NCI-H69 (cell line): Measurements from ENCODE around the gene CIC.

Experiments
- DNase-seq: peaks from one replicate; lab custom pipeline; 2025; lab: John Stamatoyannopoulos, UW

CIC gene

DNA sequence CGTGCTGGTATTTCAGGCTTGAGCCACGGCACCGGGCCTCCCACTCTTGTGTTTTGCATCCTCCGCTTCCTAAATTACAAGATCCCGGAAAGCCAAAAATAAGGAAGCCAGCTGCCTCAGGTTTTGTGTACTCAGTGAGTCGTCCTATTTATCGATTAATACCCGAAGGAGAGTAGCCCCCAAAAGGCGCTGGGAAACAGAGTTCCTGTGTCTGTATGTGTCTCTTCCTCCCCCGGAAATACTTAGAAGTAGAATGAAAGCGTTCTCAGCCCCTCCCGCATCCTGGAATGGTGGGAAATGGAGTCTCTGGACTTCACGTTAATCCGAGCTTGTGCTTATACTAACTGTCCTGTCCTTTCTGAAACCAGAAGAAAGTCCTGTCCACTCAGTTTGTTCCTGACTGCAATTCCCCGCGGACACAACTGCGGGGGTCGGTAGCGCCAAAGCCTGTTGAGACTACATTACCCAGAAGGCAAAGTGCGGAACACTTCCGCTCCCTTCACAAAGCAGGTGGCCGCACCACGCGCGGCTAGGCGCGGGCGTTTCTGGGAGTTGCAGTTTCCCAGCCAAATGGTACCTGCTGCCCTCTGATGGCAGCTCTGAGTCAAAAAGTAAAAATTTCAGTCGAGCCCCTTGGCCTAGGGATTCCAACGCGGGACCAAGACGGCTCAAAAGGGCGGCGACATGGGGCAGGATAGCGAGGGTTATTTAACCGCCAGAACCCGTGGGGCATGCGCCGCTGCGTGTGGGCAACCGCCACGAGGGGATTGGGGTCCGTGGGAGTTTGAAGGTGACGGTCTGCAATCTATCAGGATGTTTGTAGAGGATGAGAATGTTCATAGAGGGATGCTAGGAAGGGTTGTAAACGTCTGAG is 24.5 kb upstream of the CIC start:
- peak; percentile 97 for DNase-seq

DNA sequence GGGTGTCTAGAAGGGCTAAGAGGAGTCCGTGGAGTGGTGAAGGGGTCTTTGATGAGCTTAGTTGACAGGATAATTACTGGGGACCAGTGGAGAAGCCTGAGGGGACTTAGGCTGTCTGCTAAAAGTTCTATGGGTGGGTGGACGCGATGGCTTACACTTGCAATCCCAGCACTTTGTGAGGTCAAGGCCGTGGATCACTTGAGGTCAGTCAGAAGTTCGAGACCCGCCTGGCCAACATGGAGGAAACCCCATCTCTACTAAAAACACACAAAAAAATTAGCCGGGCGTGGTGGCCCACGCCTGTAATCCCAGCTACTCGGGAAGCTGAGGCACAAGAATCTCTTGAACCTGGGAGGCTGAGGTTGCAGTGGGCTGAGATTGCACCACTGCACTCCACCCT is 23.8 kb upstream of the CIC start:
- DNase-seq = no peak

- peak; percentile 76 for DNase-seq
These were observed 22.7 kb upstream of the CIC start for GRCh38 chr19:42246143-42246921.

- DNase-seq = no peak
These were observed 22.0 kb upstream of the CIC start for GRCh38 chr19:42246922-42247639.

DNA sequence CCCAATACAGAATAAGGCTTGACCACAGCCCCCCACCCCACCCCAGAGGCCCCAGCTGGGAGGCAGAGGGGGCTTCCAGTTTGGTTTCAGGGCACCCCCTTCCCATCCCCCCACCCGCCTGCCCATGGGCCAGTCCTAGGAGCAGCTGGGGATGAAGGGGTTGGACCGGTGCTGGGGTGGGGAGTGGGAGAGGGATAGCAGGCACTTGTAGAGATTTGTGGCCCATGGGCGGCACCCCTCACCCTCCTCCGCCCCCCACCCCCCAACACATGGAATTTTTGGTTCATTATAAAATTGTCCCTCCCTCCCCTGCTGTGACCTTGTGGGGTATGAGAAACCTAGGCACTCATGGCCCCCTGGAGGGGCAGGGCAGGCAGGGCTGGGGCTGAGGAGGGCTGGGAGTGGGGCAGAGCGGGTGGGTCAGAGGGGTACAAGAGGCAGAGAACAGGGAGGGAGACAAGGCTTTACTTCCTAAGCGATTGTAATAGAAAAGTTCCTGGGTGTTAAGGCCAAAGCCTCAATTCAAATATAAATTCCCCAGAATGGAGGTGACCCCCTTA is 21.3 kb upstream of the CIC start:
- no peak for DNase-seq

DNA sequence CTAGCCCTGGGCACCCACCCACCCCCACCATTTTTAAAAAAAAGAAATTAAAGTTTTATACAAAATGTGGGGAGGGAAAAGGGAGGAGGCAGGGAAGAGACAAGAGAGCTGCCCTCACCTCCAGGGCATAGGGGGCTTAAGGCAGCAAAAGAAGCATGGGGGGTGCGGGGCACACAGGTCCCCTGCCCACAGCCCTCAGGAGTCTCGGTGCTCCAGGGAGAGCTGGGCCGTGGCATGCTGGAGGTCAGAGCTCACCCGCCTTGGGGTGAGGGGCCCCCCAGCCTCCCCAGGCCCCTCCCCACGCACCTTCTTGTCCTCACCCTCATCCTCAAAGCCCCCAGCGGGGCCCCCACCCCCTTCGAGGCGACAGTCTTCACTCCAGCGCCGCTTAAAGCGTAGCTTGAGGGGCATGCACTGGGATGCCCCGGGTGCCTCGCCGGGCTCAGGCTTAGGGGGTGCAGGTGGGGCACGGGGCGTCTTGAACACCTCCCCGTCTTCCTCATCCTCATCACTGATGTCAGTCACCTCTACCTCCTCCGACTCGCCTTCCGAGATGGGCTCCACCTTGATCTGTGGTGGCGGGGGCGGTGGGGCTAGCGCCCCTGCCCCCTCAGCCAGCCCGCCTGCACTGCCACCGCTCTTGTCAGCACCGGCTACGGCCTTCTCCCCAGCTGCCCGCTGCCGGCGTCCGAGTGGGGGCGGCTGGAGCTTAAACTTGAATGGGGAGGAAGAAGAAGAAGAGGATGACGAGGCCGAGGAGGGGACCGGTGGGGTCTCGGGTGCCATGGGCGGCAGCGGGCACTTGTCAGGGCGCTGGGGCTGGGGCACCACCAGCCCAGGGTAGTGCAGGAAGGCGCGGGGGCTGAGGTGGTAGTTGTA is 20.5 kb upstream of the CIC start:
- DNase-seq = no peak

- DNase-seq = no peak
These were observed 19.8 kb upstream of the CIC start for GRCh38 chr19:42249149-42249750.

DNA sequence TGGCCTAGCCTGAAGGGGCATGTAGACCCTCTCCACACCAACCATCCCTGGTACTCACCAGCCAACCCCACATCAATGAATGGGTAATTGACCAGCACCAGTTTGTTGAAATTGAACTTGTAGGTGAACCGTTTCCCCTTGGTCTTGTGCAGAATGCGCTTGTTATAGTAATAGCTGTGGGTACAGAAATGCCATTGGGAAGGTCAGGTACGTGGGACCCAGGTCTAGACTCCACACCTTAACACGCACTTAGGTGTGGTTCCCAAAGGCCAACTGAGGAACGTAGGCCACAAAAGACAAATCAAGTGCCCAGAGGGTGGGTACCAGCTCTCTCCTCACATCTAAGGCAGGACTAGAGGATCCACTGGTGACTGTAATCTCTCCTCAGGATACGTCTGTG is 19.3 kb upstream of the CIC start:
- DNase-seq = no peak

- DNase-seq = no peak
These were observed 18.8 kb upstream of the CIC start for GRCh38 chr19:42250183-42250665.

GRCh38 chr19:42250666-42251531 is 18.2 kb upstream of the CIC start:
- no peak for DNase-seq

GRCh38 chr19:42251572-42252358 is 17.3 kb upstream of the CIC start:
- peak; percentile 35 for DNase-seq

DNA sequence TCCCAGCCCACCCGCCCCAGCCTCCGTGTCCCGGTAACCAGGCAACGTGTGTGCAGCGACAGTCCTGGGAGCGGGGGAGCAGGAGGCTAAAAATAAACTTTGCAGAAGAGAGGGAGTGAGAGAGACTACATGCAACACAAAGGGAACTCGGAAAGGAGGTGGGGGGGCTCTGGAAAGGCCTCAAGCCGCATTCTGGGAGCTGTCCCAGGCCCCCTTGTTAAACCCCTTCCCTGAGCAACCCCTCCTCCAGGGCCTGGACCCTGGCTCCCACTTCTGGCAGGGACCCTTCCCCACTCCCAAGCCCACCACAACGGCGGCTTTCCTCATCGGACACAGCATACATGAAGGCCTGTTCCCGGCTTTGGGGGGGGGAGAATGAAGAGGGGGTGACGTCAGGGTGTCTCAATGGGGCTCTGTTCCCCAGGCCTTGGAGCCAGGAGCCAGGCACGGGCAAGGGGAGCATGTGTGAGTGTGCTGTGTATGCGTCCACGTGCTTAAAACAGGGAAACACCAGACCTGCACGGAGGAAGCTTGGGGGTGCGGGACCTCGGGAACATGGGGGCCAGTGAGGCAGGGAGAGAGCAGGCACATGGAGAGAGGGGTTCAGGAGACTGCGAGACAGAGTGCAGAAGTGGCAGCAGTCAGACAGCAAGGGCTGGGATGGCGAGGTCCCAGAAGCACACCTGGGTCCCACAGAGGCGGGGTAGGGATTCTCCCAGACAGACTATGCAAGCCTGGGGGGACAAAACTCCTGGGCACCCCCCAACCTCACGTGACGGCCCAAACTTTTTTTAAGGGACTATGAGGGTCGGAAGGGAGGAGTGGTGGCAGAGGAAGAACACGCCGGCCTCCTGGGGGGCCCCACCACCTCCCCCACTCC is 16.4 kb upstream of the CIC start:
- DNase-seq = no peak

DNA sequence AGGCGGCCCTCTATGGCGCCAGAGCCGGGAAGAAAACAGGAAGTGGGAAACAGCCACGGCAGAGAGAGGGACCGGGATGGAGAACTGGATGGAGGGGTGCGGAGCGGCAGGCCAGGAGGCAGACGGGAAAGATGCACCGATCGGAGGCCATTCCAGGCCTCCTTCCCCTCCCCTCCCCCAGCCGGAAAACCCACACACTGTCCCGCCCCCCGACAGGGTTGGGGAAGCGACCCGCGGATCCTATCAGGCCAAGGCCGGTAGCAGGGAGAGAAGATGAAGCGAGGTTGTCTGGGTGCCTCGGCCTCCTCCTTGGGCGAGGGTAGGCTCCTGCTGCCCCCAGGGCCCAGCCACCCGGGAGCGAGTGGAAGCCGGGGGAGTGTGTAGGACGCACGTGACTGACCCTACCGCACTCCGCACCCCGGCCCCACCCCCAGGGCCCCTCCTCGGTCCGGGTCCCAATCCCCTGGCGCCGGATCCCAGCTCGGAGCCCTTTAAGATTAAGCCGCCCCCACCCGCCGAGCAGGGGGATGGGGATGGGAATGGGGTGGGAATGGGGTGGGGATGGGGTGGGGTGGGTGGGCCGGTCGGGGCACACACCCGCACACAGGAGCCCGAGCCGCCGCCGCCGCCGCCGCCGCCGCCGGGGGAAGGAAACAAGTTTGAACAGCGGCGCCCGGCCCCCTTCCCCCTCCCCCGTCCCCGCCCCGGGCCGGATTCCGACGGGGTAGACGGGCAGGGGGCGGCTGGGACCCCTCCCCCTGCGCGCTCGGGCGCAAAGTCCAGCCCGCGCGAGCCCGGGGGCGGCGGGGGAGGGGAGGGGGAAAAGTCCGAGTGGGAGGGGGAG is 15.6 kb upstream of the CIC start:
- DNase-seq = peak; percentile 87

DNA sequence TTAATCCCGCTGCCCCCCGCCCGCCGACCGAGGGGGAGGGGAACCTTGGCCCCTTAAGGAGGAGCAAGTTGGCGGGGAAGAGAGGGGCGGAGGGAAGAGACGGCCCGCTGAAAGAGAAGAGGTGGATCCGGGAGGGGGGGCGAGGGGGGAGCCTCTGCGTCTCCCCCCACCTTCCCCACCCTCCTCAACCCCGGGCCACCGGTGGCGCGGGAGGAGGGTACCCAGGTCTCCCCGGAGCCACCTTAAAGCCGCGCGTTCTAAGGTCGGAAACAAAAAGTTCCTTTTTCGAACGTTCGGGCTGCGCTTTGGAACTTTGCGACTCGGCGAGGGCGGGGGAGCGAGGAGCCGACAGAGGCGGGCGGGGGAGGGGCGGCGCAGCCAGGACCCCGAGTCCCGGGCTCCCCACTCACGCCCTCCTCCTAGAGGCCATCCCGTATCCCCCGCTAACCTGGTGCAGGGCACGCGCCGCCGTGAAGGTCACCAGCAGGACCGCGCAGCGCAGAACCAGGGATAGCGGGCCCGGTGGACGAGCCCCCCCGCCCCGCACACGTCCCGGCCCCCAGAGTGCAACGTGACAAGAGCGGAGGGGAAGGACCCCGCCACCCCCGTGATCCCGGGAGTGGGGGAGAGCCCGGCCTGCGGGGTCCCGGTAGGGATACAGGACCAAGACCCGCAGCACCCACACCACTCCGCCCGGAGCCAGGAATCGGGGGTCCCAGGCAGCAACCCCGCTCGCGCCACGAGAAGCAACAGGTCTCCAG is 14.8 kb upstream of the CIC start:
- peak; percentile 89 for DNase-seq

DNA sequence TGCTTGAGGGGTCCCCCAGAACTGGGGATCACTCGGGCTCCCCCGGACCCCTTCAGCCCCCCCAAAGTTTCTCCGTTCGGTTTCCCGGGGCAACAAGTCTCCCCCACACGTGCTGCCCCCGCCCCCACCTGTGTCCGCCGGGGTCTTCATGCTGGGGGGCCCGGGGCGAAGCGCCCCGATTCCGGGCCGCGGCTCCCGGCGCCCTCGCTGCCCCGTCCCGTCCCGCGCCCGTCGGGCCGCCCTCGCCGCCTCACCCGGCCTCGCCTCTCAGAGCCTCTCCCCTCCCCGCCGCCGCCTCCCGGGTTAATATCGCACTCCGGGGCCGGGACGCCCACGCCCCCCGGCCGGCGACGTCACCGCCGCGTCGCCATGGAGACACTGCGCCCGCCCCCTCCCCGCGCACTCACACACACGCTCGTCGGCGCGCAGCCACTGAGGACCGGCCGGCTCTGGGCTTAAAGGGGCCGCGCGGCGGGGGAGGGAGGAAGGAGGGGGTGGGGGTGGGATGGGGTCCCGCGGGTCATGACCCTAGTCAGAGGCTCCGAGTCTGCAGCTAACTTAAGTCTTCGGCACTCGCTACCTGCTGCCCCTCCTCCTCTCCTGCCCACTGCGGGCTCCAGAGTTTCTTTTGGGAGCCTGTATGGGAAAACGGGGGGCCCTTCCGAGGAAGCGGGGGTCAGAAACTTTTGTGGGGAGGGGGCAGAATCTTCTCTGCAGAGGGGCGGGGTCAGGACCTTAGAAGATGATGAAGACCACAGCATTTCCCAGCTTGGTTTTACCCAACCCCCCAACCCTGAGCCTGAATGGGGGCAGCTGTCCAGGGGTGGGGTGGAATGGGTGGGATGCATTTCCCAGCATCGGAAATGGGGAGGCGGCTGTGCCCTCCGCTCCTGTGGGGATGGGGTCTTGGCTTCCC is 13.9 kb upstream of the CIC start, which contains the start of gene ERF:
Gene ERF (minus strand): TSS at position 279 of the 916 bp plus-strand sequence. CDS start 129 bp downstream, at position 150.
- DNase-seq = peak; percentile 97
